GM23248 (cell line): Measurements from ENCODE around the gene CTBP2.

Source experiments
- EZH2 ChIP-seq: fragments of 200-600 bp; sonication (generic); IDR thresholded peaks from 2 replicates; pipeline ENCODE4 v1.6.1; 2018; ENCODE audit warnings: antibody characterized with exemption, mild to moderate bottlenecking; ENCODE audit not compliant: insufficient read depth, poor library complexity, severe bottlenecking
- EZH2phosphoT487 ChIP-seq: fragments of 200-600 bp; sonication (generic); IDR thresholded peaks from 2 replicates; pipeline ENCODE4 v1.6.1; 2018; ENCODE audit warnings: antibody characterized with exemption, moderate library complexity, mild to moderate bottlenecking, low read depth; ENCODE audit not compliant: insufficient read depth

- TF ChIP-seq EZH2phosphoT487: no peak
- no peak for TF ChIP-seq EZH2
These were observed 8.6 kb downstream of the CTBP2 start for GRCh38 chr10:125151553-125152449.
